Transverse colon (tissue), 3 donors: ENCODE results near the gene CHSY3.

Experiments
- CTCF ChIP-seq, 5 experiments: fragments of 200-600 bp in 3 of 5; fragments of 450-650 bp in 2 of 5; sonication (generic) in 3 of 5; IDR thresholded peaks; 1 replicate in 2 of 5; 2 replicates in 3 of 5; pipeline ENCODE4 v1.5.1; 2016 to 2017; ENCODE audit warnings: antibody characterized with exemption in 5 of 5, inconsistent platforms in 3 of 5, mild to moderate bottlenecking in 2 of 5, moderate library complexity in 1 of 5
- EP300 ChIP-seq: sonication (generic); formaldehyde crosslinking; IDR thresholded peaks from one replicate; pipeline ENCODE4 v1.6.1; 2017; ENCODE audit warnings: antibody characterized with exemption, low read depth
- POLR2A ChIP-seq: fragments of 450-650 bp; IDR thresholded peaks from one replicate; pipeline ENCODE4 v1.6.1; 2016; ENCODE audit warnings: antibody characterized with exemption, mild to moderate bottlenecking, moderate library complexity

- TF ChIP-seq CTCF (IDR thresholded peaks at IDR 0.05) (no peak), POLR2A (no peak), EP300 (no peak)
Measured at GRCh38 chr5:129930221-129930620, 26.0 kb downstream of the CHSY3 start.
